ENCODE data around the gene TMEM240.
"Not testable (repeated sequence)": the region's sequence is repeated elsewhere in the genome, so short reads cannot be mapped to it uniquely, and the experiment has no call there.

TMEM240 gene

DNA sequence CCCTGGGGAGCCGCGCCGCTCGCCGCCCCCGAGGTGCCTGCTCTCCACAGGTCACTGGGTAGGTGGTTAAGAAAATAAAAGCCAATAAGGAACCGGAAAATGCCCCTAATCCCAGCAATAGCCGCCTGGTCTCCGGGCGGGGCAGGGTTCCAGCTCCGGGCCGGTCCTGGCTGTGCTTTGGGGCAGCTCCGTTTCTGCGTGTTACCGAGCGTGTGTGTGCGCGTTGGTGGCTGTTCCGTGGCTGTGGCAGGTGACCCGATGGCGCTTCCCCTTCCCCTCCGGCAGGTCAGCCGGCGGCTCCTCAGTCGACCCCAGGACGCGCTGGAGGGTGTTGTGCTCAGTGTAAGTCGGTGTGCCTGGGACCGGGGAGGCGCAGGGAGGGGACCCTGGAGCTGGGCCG is 17.2 kb downstream of the TMEM240 start:
- not testable (repeated sequence) for DNase-seq

GRCh38 chr1:1522536-1522935 is 17.9 kb downstream of the TMEM240 start:
- DNase-seq: not testable (repeated sequence)

DNA sequence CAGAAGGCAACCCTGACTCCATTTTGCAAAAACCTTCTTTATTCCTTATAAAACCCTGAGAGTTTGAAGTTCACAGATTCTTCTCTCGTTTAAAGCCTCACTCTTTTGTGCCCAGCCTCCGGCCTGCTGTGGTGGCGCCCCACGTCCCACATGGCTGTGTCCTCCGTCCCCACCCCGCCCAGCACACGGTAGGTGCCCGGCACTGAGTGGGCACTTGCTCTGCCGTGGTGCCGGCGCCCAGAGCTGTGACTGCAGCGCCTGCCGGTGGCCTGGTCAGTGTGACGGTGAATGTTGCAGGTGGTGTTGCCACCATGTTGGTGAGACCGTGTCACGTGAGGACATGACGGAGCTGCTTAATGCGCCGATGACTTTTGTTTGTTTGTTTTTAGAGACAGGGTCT is 19.1 kb downstream of the TMEM240 start:
- no peak for DNase-seq

- not testable (repeated sequence) for DNase-seq
These were observed 20.5 kb downstream of the TMEM240 start for GRCh38 chr1:1519805-1520505.

- DNase-seq: not testable (repeated sequence)
These were observed 21.8 kb downstream of the TMEM240 start for GRCh38 chr1:1518621-1519007.

GRCh38 chr1:1517973-1518620 is 22.3 kb downstream of the TMEM240 start:
- DNase-seq: no peak

- DNase-seq: not testable (repeated sequence)
These were observed 23.5 kb downstream of the TMEM240 start for GRCh38 chr1:1516923-1517322.

DNA sequence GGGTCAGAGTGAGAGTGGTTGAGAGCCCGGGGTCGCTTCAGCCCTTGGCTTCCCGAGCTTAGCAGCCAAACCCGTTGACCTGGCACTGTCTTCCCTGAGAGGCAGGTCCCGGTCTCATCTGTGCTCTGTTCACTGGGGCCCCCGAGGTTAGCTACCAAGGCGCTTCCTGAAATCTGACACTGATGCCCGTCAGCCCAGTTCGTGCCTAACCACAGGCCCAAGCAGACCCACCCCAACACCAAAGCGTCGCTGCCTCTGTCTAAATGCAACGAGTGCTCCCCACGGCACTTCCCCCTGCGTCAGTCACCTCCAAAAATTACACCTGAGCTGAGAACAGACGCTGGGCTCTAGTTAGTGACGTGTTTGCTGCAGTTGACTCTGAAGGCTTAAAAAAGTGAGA is 26.0 kb downstream of the TMEM240 start:
- DNase-seq: not testable (repeated sequence)

GRCh38 chr1:1513675-1514074 is 26.7 kb downstream of the TMEM240 start:
- not testable (repeated sequence) for DNase-seq

GRCh38 chr1:1512425-1512824 is 28.0 kb downstream of the TMEM240 start:
- not testable (repeated sequence) for DNase-seq

- DNase-seq: peak; percentile 95
These were observed 28.7 kb downstream of the TMEM240 start, which contains the start of gene ATAD3A for GRCh38 chr1:1511533-1512285. ATAD3A (plus strand) TSS chr1:1512162; CDS start chr1:1512269, 107 bp downstream.

- DNase-seq: peak; percentile 9
These were observed 29.4 kb downstream of the TMEM240 start for GRCh38 chr1:1510912-1511532.

DNA sequence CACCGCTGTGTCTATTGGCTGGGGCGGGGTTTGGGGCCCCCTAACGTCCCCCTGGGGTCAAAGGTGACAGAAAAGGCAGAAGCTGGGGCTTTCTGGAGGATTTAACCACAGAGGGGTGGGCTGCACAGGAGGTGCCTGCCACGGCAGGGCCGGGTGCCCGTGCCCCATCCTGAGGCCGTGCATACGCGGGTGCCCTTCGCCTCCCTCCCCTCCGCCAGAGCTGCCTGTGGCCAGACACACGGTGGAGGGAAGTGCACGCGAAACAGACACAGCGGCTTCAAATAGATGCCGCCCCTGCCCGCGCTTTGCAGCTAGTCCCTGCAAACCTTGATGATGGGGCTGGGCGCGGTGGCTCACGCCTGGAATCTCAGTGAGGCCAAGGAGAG is 31.0 kb downstream of the TMEM240 start:
- DNase-seq: not testable (repeated sequence)

GRCh38 chr1:1508775-1509464 is 31.5 kb downstream of the TMEM240 start:
- DNase-seq: not testable (repeated sequence)

- no peak for DNase-seq
These were observed 33.1 kb downstream of the TMEM240 start for GRCh38 chr1:1507305-1507704.

DNA sequence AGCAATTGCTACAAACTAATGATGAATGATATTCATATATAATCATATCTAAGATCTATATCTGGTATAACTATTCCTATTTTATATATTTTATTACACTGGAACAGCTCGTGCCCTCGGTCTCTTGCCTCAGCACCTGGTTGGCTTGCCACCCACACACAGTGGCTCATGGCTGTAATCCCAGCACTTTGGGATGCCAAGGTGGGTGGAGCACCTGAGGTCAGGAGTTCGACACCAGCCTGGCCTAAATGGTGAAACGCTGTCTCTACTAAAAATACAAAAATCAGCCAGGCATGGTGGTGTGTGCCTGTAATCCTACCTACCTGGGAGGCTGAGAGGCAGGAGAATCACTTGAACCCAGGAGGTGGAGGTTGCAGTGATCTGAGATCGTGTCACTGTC is 34.6 kb downstream of the TMEM240 start:
- not testable (repeated sequence) for DNase-seq

GRCh38 chr1:1505366-1505798 is 35.0 kb downstream of the TMEM240 start:
- peak; percentile 11 for DNase-seq

DNA sequence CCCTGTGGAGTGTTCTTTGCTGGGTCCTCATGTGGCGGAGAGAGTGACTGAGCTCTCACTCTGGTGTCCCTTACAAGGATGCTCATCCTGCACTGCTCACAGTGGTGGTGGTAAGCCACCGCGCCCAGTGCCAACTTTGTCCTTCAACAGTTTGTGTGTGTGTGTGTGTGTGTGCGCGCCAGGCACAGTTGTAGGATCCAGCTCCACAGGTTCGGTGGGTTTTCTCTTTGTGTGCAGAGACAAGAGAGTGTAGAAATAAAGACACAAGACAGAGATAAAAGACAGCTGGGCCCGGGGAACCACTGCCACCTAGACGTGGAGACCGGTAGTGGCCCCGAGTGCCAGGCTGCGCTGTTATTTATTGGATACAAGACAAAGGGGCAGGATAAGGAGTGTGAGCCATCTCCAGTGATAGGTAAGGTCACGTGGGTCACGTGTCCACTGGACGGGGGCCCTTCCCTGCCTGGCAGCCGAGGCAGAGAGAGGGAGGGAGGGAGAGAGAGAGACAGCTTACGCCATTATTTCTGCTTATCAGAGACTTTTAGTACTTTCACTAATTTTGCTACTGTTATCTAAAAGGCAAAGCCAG is 35.6 kb downstream of the TMEM240 start:
- DNase-seq: peak; percentile 59

- not testable (repeated sequence) for DNase-seq
These were observed 44.9 kb downstream of the TMEM240 start for GRCh38 chr1:1495461-1495975.

GRCh38 chr1:1494311-1494710 is 46.1 kb downstream of the TMEM240 start:
- not testable (repeated sequence) for DNase-seq

DNA sequence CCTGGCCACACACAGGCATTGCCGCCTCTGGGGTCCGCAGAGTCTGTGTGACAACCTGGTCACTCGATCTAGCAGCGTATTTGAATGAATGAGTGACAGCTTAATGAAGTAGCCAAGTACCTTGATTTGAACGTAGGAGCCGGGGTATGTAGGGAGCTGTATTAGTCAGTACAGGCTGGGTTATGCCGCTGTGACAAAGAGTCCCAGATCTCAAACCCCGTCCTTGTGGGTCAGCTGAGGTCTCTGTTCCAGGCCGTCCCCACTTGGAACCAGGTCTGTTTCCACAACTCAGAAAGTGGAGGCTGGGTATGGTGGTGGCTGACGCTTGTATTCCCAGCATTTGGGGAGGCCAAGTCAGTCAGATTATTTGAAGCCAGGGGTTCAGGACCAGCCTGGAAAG is 48.8 kb downstream of the TMEM240 start:
- DNase-seq: no peak
